Measurements from ENCODE around the gene ZNF628.

- TF ChIP-seq POLR2A (IDR thresholded peaks at IDR 0.05) (no peak), CTCF (IDR thresholded peaks at IDR 0.05) (peak in 1 of 3 donors; percentile 33)
Measured at GRCh38 chr19:55454787-55455243, 21.6 kb upstream of the ZNF628 start.
